Measurements from ENCODE around the gene ZNF311. TPM values are rescaled to one million over a fixed set of nuclear protein-coding genes. Genes with fewer than 3 reads are reported as not detected.

ZNF311 gene
- total and polyA plus RNA-seq, 9 of the 15 experiments (the other 6 are each of a cell fraction or from before 2014, with no cell fraction given): 5.1 to 10.0 (median 7.5) TPM

- TF ChIP-seq CHAMP1 (IDR thresholded peaks at IDR 0.05): peak; percentile 47
- peak; percentile 57 for TF ChIP-seq MAX (CRISPR knock-in tag; IDR thresholded peaks at IDR 0.05)
- TF ChIP-seq RUNX1 (IDR thresholded peaks at IDR 0.05; ENCODE audit: low read depth): no peak
- no peak for TF ChIP-seq ETS2 (tag; IDR thresholded peaks at IDR 0.05; ENCODE audit: borderline replicate concordance, poor library complexity, severe bottlenecking)
- TF ChIP-seq, protein P1, sequence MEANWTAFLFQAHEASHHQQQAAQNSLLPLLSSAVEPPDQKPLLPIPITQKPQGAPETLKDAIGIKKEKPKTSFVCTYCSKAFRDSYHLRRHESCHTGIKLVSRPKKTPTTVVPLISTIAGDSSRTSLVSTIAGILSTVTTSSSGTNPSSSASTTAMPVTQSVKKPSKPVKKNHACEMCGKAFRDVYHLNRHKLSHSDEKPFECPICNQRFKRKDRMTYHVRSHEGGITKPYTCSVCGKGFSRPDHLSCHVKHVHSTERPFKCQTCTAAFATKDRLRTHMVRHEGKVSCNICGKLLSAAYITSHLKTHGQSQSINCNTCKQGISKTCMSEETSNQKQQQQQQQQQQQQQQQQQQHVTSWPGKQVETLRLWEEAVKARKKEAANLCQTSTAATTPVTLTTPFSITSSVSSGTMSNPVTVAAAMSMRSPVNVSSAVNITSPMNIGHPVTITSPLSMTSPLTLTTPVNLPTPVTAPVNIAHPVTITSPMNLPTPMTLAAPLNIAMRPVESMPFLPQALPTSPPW (CRISPR knock-in tag; IDR thresholded peaks at IDR 0.05): peak; percentile 79
- TF ChIP-seq TEAD2 (tag; IDR thresholded peaks at IDR 0.05): no peak
- TF ChIP-seq SMARCB1 (IDR thresholded peaks at IDR 0.05; ENCODE audit: insufficient read length, low read depth): no peak
- peak; percentile 85 for TF ChIP-seq ATF3 (IDR thresholded peaks at IDR 0.05)
- 0 out of 2 replicates have a peak, but pooled peaks have one; percentile 29 for TF ChIP-seq ATF3 (CRISPR knock-in tag; conservative IDR thresholded peaks at IDR 0.05)
- TF ChIP-seq CREB5 (CRISPR knock-in tag; IDR thresholded peaks at IDR 0.05): no peak
- no peak for TF ChIP-seq ZBTB12 (CRISPR knock-in tag; IDR thresholded peaks at IDR 0.05)
- TF ChIP-seq MAFF (IDR thresholded peaks at IDR 0.05; ENCODE audit: low read length): no peak
- TF ChIP-seq NR0B1 (IDR thresholded peaks at IDR 0.05; ENCODE audit: partially characterized antibody): no peak
- TF ChIP-seq, protein P2, sequence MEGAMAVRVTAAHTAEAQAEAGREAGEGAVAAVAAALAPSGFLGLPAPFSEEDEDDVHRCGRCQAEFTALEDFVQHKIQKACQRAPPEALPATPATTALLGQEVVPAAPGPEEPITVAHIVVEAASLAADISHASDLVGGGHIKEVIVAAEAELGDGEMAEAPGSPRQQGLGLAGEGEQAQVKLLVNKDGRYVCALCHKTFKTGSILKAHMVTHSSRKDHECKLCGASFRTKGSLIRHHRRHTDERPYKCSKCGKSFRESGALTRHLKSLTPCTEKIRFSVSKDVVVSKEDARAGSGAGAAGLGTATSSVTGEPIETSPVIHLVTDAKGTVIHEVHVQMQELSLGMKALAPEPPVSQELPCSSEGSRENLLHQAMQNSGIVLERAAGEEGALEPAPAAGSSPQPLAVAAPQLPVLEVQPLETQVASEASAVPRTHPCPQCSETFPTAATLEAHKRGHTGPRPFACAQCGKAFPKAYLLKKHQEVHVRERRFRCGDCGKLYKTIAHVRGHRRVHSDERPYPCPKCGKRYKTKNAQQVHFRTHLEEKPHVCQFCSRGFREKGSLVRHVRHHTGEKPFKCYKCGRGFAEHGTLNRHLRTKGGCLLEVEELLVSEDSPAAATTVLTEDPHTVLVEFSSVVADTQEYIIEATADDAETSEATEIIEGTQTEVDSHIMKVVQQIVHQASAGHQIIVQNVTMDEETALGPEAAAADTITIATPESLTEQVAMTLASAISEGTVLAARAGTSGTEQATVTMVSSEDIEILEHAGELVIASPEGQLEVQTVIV (CRISPR knock-in tag; IDR thresholded peaks at IDR 0.05; ENCODE audit: borderline replicate concordance): no peak
Measured at GRCh38 chr6:28988536-28989311, 16.4 kb downstream of the ZNF311 start (continued).
